Dermis microvascular lymphatic vessel endothelial cell (primary cell): Measurements from ENCODE around the gene CLPTM1L. TPM values are rescaled to one million over a fixed set of nuclear protein-coding genes. Genes with fewer than 3 reads are reported as not detected.

Source experiments
- DNase-seq, 2 donors: peaks; one replicate each; pipeline versions ENCODE4 v3.0.0 to v3.0.0-alpha.2; 2010; ENCODE audit warnings: low read depth in 2 of 2
- total RNA-seq: library from RNA; depleted of rRNA; stranded (reverse); fragments of >200 nt; gene quantifications from 2 replicates; pipeline ENCODE4 v1.2.1, GENCODE V29; 2014

CLPTM1L gene
- total RNA-seq, 1 donor from 2014 or later = 256 TPM

- peak in 1 of 2 donors; percentile 7 for DNase-seq
These were observed 16.4 kb downstream of the CLPTM1L start for GRCh38 chr5:1328237-1329110.

- peak; percentile 13 to 69 for DNase-seq
These were observed 17.8 kb downstream of the CLPTM1L start for GRCh38 chr5:1326901-1327756.

GRCh38 chr5:1326532-1326875 is 18.4 kb downstream of the CLPTM1L start:
- DNase-seq = peak in 1 of 2 donors; percentile 7

GRCh38 chr5:1325870-1326531 is 18.9 kb downstream of the CLPTM1L start:
- DNase-seq = no peak

GRCh38 chr5:1325191-1325741 is 19.6 kb downstream of the CLPTM1L start:
- no peak for DNase-seq

- no peak for DNase-seq
These were observed 20.1 kb downstream of the CLPTM1L start for GRCh38 chr5:1324719-1325190.

- DNase-seq = no peak
These were observed 20.6 kb downstream of the CLPTM1L start for GRCh38 chr5:1324301-1324700.

GRCh38 chr5:1323803-1324173 is 21.1 kb downstream of the CLPTM1L start:
- DNase-seq = no peak

- DNase-seq = no peak
These were observed 21.7 kb downstream of the CLPTM1L start for GRCh38 chr5:1322955-1323802.

GRCh38 chr5:1322036-1322900 is 22.6 kb downstream of the CLPTM1L start:
- no peak for DNase-seq

- no peak for DNase-seq
These were observed 23.3 kb downstream of the CLPTM1L start for GRCh38 chr5:1321576-1321975.

- no peak for DNase-seq
These were observed 24.2 kb downstream of the CLPTM1L start for GRCh38 chr5:1320436-1321344.

- no peak for DNase-seq
These were observed 25.3 kb downstream of the CLPTM1L start for GRCh38 chr5:1319436-1320256.

- DNase-seq = no peak
These were observed 26.1 kb downstream of the CLPTM1L start for GRCh38 chr5:1318659-1319251.

- no peak for DNase-seq
These were observed 26.9 kb downstream of the CLPTM1L start for GRCh38 chr5:1317921-1318565.

GRCh38 chr5:1316588-1317340 is 28.1 kb downstream of the CLPTM1L start:
- no peak for DNase-seq
